Panc1 (cell line): ENCODE results near the gene BMP3. TPM values are rescaled to one million over a fixed set of nuclear protein-coding genes. Genes with fewer than 3 reads are reported as not detected.

Experiments
- ATAC-seq: fragments of 200-7000 bp; cut with Tn5 transposase; 2 replicates; pipeline ENCODE4 v1.9.1; 2020; ENCODE audit warnings: mild to moderate bottlenecking, moderate library complexity
- BruUV-seq: library from RNA; stranded (reverse); fragments of 400-500 nt; replicated peaks from 2 replicates; lab custom pipeline; 2021; lab: Mats Ljungman, UMichigan
- CTCF ChIA-PET: fragments of 300-600 bp; sonication (Branson Sonifier 250); formaldehyde crosslinking; loops from one replicate; lab custom pipeline; 2022; ENCODE audit warnings: antibody characterized with exemption; lab: Charles Lee
- POLR2A ChIA-PET: fragments of 300-600 bp; sonication (Branson Sonifier 250); formaldehyde crosslinking; loops from one replicate; lab custom pipeline; 2022; ENCODE audit warnings: antibody characterized with exemption; lab: Charles Lee
- DNase-seq: peaks from one replicate; pipeline ENCODE4 v3.0.0-alpha.2; 2010; ENCODE audit warnings: low read depth, low spot score
- H3K27ac ChIP-seq: 2 replicates; pipeline ENCODE4 v1.5.1; 2011; ENCODE audit warnings: mild to moderate bottlenecking, low read length, inconsistent platforms
- H3K27me3 ChIP-seq: fragments of 200-500 bp; sonication (Bioruptor generic); 2 replicates; pipeline ENCODE4 v1.6.0; 2014; ENCODE audit warnings: low read length, inconsistent platforms; ENCODE audit not compliant: control insufficient read depth, insufficient read depth
- H3K36me3 ChIP-seq: fragments of 200-500 bp; sonication (Bioruptor generic); 2 replicates; pipeline ENCODE4 v1.5.1; 2014; ENCODE audit warnings: inconsistent platforms, mild to moderate bottlenecking, low read length, moderate library complexity; ENCODE audit not compliant: control insufficient read depth, insufficient read depth
- H3K4me1 ChIP-seq: 2 replicates; pipeline ENCODE4 v1.5.1; 2011; ENCODE audit warnings: inconsistent platforms, mild to moderate bottlenecking, low read length, moderate library complexity; ENCODE audit not compliant: control insufficient read depth, insufficient read depth
- H3K4me3 ChIP-seq, 2 experiments: 2 replicates each; pipeline ENCODE4 v1.5.1; 2011 to 2012; ENCODE audit warnings: low read depth in 2 of 2, low read length in 2 of 2, mild to moderate bottlenecking in 2 of 2, inconsistent platforms in 1 of 2, moderate library complexity in 1 of 2
- H3K9me3 ChIP-seq: fragments of 200-500 bp; sonication (Bioruptor generic); 2 replicates; pipeline ENCODE4 v1.5.1; 2014; ENCODE audit warnings: low read depth, mild to moderate bottlenecking, inconsistent platforms, low read length, moderate library complexity; ENCODE audit not compliant: control insufficient read depth, insufficient read depth
- POLR2AphosphoS5 ChIP-seq: IDR thresholded peaks from 2 replicates; pipeline ENCODE4 v1.6.1; 2012; ENCODE audit warnings: mild to moderate bottlenecking, low read depth, low read length, moderate library complexity
- REST ChIP-seq, 2 experiments: IDR thresholded peaks; 2 replicates each; pipeline ENCODE4 v1.6.1; 2011 to 2012; ENCODE audit warnings: low read depth in 2 of 2, control low read depth in 1 of 2, low read length in 1 of 2, mild to moderate bottlenecking in 1 of 2, moderate library complexity in 1 of 2; ENCODE audit not compliant: insufficient read depth in 1 of 2
- SIN3A ChIP-seq: IDR thresholded peaks from 2 replicates; pipeline ENCODE4 v1.6.1; 2012; ENCODE audit warnings: low read depth, mild to moderate bottlenecking, low read length, moderate library complexity, borderline replicate concordance; ENCODE audit not compliant: insufficient read depth
- TCF7L2 ChIP-seq: IDR thresholded peaks from 2 replicates; pipeline ENCODE4 v1.6.1; 2011; ENCODE audit warnings: mild to moderate bottlenecking, low read depth, low read length, inconsistent platforms
- in situ Hi-C: cut with HindIII; loops from 2 replicates; pipeline ENCODE4 v1.10.0; 2016; ENCODE audit warnings: low sequenced_read_pairs, low pct_unique_long_range_greater_than_20kb
- intact Hi-C: fragments of 100-400 bp; cut with micrococcal nuclease; formaldehyde crosslinking; loops from one replicate; pipeline ENCODE4 v1.10.0; 2022; ENCODE audit not compliant: unreplicated experiment
- total RNA-seq: library from RNA; stranded (reverse); gene quantifications from one replicate; pipeline ENCODE4 v1.2.1, GENCODE V29; 2021; ENCODE audit not compliant: unreplicated experiment
- TF ChIP-seq, protein P1 (sequence below): fragments of 450-650 bp; IDR thresholded peaks from 2 replicates; pipeline ENCODE4 v1.5.1; 2017; ENCODE audit warnings: mild to moderate bottlenecking

BMP3 gene
- total RNA-seq, 1 experiment from 2014 or later, result 0.08 TPM

DNA sequence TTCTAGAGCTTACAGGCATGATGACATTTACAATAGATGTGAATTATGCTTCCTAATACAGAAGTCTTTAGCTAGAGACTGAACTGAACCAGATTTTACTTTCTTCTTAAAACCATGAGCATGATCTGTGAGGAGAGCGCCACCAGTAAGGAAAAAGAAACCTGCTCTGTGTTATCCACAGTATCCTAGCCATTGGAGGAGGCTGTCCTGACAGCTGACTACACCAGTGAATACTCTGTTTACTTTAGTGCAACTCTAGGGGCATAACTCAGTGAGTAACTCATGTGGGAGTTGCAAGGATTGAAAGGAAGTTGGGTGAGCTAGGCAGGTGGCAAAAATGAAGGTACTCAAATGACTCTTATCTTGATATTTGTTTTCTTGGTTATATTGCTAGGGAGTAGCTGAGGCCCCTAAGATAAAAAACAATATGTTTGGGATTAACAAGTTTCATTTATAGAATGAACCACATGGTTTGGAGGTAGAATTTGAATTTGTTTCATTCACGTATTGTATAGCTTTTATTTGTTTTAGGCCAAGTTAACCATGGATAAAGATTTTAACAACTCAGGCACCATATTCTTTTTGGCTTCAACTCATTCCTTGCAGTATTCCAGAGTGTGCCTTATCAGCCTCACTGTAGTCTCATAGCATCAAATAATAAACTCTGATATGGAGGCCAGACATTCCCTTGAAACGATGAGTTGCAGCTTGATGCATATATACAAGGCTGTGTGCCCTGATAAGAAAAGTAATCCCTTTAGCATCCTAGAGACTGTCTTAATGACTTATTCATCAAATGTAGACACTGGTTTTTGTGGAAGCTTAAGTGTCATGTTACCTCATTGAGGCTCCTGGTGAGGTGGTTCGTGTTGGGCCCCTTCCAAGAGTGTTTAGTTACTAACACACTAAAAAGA lies 2.5 kb downstream of the BMP3 start:
- H3K9me3 ChIP-seq, result no peaks in the 10 kb centered on the region
- no peak overlapping the region for H3K27ac ChIP-seq
- no peak for TF ChIP-seq REST (IDR thresholded peaks at IDR 0.05; ENCODE audit: insufficient read depth in 1 of 2, low read depth in 2 of 2, low read length in 1 of 2)
- no peak for TF ChIP-seq SIN3A
- no peak for DNase-seq
- peaks cover 5% of the 10 kb centered on the region for H3K27me3 ChIP-seq
- H3K4me1 ChIP-seq, result no peaks in the 10 kb centered on the region
- no peak for ATAC-seq
- ChIA-PET CTCF (no interaction called here), POLR2A (no interaction called here)
- no peaks in the 10 kb centered on the region for H3K36me3 ChIP-seq
- BruUV-seq, result no TSS peak
- intact Hi-C loops, result no loop called here
- in situ Hi-C loops, result no loop called here
- no peak overlapping the region for H3K4me3 ChIP-seq

GRCh38 chr4:81038636-81039350 lies 8.3 kb downstream of the BMP3 start:
- Histone ChIP-seq H3K36me3 (no peaks in the 10 kb centered on the region), H3K4me3 (no peak overlapping the region), H3K4me1 (no peaks in the 10 kb centered on the region), H3K27me3 (no peaks in the 10 kb centered on the region), H3K9me3 (no peaks in the 10 kb centered on the region), H3K27ac (no peak overlapping the region)
- intact Hi-C loops, result no loop called here
- ChIA-PET CTCF (no interaction called here), POLR2A (no interaction called here)
- no peak for ATAC-seq
- DNase-seq, result no peak
- no peak for TF ChIP-seq POLR2AphosphoS5
- TF ChIP-seq REST (IDR thresholded peaks at IDR 0.05; ENCODE audit: insufficient read depth in 1 of 2, low read depth in 2 of 2, low read length in 1 of 2), result no peak
- TF ChIP-seq, protein P1, sequence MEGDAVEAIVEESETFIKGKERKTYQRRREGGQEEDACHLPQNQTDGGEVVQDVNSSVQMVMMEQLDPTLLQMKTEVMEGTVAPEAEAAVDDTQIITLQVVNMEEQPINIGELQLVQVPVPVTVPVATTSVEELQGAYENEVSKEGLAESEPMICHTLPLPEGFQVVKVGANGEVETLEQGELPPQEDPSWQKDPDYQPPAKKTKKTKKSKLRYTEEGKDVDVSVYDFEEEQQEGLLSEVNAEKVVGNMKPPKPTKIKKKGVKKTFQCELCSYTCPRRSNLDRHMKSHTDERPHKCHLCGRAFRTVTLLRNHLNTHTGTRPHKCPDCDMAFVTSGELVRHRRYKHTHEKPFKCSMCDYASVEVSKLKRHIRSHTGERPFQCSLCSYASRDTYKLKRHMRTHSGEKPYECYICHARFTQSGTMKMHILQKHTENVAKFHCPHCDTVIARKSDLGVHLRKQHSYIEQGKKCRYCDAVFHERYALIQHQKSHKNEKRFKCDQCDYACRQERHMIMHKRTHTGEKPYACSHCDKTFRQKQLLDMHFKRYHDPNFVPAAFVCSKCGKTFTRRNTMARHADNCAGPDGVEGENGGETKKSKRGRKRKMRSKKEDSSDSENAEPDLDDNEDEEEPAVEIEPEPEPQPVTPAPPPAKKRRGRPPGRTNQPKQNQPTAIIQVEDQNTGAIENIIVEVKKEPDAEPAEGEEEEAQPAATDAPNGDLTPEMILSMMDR, result no peak
- TF ChIP-seq TCF7L2, result no peak
- no peak for TF ChIP-seq SIN3A
- in situ Hi-C loops, result no loop called here
- BruUV-seq, result no TSS peak
